PC-9 (cell line): ENCODE results near the gene ATP2B2.

Source experiments
- EZH2 ChIP-seq: fragments of 200-600 bp; sonication (generic); IDR thresholded peaks from 2 replicates; pipeline ENCODE4 v1.8.0; 2017; ENCODE audit warnings: antibody characterized with exemption, low read depth
- TF ChIP-seq, protein P1 (sequence below): fragments of 200-600 bp; sonication (generic); conservative IDR thresholded peaks from 2 replicates; pipeline ENCODE4 v1.6.1; 2017; ENCODE audit warnings: mixed run types, antibody characterized with exemption, mild to moderate bottlenecking, moderate library complexity

DNA sequence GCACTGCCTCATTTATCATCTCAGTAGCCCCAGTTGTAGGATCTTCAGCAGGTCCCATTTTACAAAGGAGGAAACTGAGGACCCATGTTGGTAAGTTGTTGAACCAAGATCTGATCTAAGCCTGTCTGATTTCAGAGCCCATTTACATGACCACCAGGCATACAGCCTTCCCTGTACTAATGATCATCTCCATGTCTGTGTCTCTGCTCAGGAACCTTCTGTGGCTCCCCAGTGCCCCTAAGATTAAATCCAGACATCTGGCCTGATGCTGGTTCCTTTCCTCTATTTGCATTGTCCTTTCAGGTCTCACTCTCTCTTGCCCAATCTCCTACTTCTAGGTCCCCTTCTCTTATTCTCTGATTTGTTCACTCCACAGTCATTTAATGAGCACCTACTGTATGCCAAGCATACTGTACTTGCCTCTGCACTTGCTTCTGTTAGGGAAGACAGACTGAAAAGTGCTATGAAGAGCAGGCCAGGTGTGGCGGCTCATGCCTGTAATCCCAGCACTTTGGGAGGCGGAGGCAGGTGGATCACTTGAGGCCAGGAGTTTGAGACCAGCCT, 32.4 kb downstream of the ATP2B2 start:
- TF ChIP-seq, protein P1, sequence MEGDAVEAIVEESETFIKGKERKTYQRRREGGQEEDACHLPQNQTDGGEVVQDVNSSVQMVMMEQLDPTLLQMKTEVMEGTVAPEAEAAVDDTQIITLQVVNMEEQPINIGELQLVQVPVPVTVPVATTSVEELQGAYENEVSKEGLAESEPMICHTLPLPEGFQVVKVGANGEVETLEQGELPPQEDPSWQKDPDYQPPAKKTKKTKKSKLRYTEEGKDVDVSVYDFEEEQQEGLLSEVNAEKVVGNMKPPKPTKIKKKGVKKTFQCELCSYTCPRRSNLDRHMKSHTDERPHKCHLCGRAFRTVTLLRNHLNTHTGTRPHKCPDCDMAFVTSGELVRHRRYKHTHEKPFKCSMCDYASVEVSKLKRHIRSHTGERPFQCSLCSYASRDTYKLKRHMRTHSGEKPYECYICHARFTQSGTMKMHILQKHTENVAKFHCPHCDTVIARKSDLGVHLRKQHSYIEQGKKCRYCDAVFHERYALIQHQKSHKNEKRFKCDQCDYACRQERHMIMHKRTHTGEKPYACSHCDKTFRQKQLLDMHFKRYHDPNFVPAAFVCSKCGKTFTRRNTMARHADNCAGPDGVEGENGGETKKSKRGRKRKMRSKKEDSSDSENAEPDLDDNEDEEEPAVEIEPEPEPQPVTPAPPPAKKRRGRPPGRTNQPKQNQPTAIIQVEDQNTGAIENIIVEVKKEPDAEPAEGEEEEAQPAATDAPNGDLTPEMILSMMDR: no peak
- TF ChIP-seq EZH2: no peak
